HFFc6 (cell line): ENCODE data around the gene TH. TPM values are rescaled to one million over a fixed set of nuclear protein-coding genes. Genes with fewer than 3 reads are reported as not detected.

Source experiments
- DNase-seq: peaks from one replicate; pipeline ENCODE4 v3.0.0-alpha.2; 2018
- H3K27ac Mint-ChIP-seq: 2 replicates; pipeline ENCODE4 v1.8.0; 2020; ENCODE audit warnings: mild to moderate bottlenecking, mixed read lengths
- H3K27me3 Mint-ChIP-seq: 2 replicates; pipeline ENCODE4 v1.8.0; 2021; ENCODE audit warnings: mild to moderate bottlenecking, moderate library complexity, mixed read lengths; ENCODE audit not compliant: insufficient read depth
- H3K36me3 Mint-ChIP-seq: 2 replicates; pipeline ENCODE4 v1.8.0; 2021; ENCODE audit warnings: low read depth, mixed read lengths
- H3K4me1 Mint-ChIP-seq: 2 replicates; pipeline ENCODE4 v1.8.0; 2020; ENCODE audit warnings: low read depth, mixed read lengths
- H3K4me3 Mint-ChIP-seq: 2 replicates; pipeline ENCODE4 v1.8.0; 2020; ENCODE audit warnings: mild to moderate bottlenecking, moderate library complexity, mixed read lengths
- H3K9me3 Mint-ChIP-seq: 2 replicates; pipeline ENCODE4 v1.8.0; 2020; ENCODE audit warnings: mild to moderate bottlenecking, mixed read lengths
- total RNA-seq, 6 experiments: library from RNA; stranded (reverse); fragmentation: NEBNext Ultra II Directional; extraction: Animal tissue kit (Norgen Biotek cat#: 25700); gene quantifications; 2 replicates in 1 of 6; 3 replicates in 5 of 6; pipeline ENCODE4 v1.2.3, GENCODE V29; 2021
- TF ChIP-seq, protein P1 (sequence below): fragments of 200-600 bp; sonication (generic); IDR thresholded peaks from 2 replicates; pipeline ENCODE4 v1.5.0; 2021; ENCODE audit warnings: antibody characterized with exemption, mild to moderate bottlenecking

TH gene
- total RNA-seq, 6 experiments from 2014 or later = not detected

DNA sequence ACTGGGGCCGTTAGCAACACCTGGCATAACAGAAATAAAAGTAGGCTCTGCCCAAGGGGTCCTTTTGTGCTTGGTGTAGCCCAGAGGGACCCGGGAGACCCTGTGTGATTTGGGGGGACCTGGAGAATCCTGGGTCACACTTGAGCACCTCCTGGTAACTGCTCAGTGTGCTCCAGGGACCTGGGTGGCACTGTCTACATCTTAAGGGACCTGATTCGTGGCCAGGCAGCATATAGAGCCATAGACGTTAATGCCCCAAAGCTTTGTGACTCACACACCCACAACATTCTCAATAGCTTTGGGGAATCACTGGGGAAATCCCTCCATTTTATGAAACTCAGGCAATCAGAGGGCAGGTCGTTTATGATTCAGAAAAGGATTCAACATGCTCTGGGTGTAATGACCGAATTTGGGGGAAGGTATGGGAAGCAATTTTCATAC is 28.8 kb downstream of the TH start:
- H3K4me1 Mint-ChIP-seq = peaks cover 15% of the 10 kb centered on the region
- no peaks in the 10 kb centered on the region for H3K9me3 Mint-ChIP-seq
- peak; percentile 30 for DNase-seq
- no peak overlapping the region for H3K27ac Mint-ChIP-seq
- peaks cover 49% of the 10 kb centered on the region for H3K27me3 Mint-ChIP-seq
- no peaks in the 10 kb centered on the region for H3K36me3 Mint-ChIP-seq
- no peak overlapping the region for H3K4me3 Mint-ChIP-seq
- TF ChIP-seq, protein P1, sequence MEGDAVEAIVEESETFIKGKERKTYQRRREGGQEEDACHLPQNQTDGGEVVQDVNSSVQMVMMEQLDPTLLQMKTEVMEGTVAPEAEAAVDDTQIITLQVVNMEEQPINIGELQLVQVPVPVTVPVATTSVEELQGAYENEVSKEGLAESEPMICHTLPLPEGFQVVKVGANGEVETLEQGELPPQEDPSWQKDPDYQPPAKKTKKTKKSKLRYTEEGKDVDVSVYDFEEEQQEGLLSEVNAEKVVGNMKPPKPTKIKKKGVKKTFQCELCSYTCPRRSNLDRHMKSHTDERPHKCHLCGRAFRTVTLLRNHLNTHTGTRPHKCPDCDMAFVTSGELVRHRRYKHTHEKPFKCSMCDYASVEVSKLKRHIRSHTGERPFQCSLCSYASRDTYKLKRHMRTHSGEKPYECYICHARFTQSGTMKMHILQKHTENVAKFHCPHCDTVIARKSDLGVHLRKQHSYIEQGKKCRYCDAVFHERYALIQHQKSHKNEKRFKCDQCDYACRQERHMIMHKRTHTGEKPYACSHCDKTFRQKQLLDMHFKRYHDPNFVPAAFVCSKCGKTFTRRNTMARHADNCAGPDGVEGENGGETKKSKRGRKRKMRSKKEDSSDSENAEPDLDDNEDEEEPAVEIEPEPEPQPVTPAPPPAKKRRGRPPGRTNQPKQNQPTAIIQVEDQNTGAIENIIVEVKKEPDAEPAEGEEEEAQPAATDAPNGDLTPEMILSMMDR = no peak

DNA sequence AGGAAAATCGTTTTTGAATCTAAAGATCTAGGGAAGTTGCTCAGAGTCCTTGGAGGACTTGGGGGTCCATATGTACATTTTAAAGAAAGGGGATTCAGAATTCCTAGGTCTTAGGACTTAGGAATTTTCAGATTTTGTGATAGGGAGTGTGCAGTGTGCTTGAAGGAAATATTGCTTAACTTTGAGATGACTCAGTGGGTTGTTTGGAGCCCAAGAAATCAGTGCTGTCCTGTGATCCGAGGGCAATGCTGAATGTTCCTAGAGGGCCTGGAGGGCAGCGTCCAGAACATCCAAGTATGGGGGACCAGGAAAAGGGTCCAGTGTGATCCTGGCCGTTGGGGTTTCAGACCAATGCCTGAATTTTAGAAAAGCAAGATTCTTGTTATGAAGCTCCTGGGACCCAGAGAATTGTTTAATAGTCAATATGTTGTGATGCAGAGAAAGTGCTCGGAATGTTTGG is 29.3 kb downstream of the TH start:
- H3K4me1 Mint-ChIP-seq = peaks cover 15% of the 10 kb centered on the region
- no peak overlapping the region for H3K4me3 Mint-ChIP-seq
- no peaks in the 10 kb centered on the region for H3K36me3 Mint-ChIP-seq
- H3K27ac Mint-ChIP-seq = no peak overlapping the region
- peaks cover 53% of the 10 kb centered on the region for H3K27me3 Mint-ChIP-seq
- peak; percentile 13 for DNase-seq
- H3K9me3 Mint-ChIP-seq = no peaks in the 10 kb centered on the region
- TF ChIP-seq, protein P1 = no peak

DNA sequence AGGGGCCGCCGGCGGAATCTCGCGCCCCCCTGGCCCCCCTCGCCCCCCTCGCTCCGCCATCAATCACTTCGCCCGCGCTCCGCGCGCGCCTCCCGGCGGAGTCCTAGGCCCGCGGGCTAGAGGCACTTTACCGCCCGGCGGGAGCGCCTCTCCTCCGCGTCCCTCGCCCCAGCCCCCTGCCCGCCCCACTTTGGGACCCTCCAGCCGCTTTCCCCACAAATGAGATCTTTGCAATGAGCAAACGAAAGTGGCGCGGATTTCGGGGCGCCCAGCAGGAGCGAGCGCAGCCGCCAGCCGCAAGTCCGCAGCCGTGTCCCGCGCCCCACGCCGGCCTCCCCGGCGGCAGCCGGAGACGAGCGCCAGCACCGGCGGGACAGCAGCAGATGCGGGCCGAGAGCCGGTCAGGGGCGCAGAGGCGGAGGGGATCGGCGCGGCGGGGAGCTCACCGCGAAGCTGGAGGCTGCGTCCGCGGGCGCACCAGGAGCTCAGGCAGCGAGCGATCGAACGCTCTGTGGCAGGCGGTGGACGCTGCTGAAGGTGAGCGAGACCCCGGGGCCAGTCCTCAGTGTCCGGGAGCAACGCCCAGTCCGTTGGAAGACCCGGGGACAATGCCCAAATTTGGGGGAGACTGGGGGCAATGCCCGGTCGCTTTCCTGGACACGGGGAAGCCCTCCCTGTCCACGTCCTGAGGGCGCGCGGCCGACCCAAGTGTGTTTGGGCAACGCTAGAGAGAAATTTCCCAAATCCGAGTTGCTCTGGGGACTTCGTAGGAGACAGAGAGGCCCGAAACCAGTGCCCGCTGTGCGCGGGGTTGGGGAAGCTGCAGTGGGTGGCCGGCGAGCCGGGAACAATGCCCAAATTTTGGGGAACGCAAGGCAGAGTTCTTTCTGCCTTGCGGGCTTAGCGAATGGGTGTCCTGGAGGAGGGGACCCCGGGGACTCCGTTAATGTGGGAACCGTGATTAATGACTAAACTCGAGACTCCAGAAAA is 30.9 kb downstream of the TH start:
- H3K4me3 Mint-ChIP-seq = no peak overlapping the region
- no peak overlapping the region for H3K27ac Mint-ChIP-seq
- no peaks in the 10 kb centered on the region for H3K36me3 Mint-ChIP-seq
- TF ChIP-seq, protein P1 = no peak
- peaks cover 56% of the 10 kb centered on the region for H3K27me3 Mint-ChIP-seq
- no peak for DNase-seq
- H3K9me3 Mint-ChIP-seq = no peaks in the 10 kb centered on the region
- H3K4me1 Mint-ChIP-seq = peaks cover 15% of the 10 kb centered on the region

DNA sequence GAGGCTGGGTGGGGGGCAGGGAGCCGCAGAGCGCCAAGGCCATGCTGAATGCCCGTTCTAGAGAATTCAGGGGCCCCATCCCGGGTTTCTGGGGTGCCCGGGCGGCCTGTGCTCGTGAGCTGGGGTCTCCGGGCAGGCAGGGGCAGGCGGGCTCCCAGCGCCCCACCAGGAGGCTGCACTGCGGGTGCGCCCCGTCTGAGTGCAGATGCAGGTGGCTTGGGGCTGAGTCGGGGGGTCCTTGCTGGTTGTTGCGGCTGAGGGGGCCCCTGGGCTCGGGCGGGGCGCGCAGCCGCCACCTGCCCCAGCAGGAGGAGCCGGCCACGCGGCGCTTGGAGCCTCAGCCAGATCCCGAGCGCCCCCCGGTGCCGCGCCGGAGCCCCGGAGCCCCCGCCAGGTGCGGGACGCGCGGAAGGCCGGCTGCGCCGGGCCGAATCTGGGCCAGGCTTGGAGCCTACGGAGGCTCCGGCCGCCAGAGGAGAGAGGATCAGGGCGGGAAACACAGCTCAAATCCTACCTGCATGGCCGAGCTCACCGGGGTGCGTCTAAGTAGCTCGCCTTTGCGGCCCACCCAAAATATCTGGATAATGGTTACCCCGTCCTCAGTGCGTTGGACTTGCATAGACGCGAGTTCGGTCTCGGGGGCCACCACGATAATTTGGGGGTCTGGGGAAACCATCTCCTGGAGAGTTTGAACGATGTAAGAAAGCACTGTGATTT is 31.8 kb downstream of the TH start:
- Mint-ChIP-seq H3K36me3 (no peaks in the 10 kb centered on the region), H3K27me3 (peaks cover 50% of the 10 kb centered on the region), H3K4me3 (no peak overlapping the region), H3K4me1 (peaks cover 15% of the 10 kb centered on the region), H3K27ac (no peak overlapping the region), H3K9me3 (no peaks in the 10 kb centered on the region)
- TF ChIP-seq, protein P1 = no peak
- DNase-seq = no peak

DNA sequence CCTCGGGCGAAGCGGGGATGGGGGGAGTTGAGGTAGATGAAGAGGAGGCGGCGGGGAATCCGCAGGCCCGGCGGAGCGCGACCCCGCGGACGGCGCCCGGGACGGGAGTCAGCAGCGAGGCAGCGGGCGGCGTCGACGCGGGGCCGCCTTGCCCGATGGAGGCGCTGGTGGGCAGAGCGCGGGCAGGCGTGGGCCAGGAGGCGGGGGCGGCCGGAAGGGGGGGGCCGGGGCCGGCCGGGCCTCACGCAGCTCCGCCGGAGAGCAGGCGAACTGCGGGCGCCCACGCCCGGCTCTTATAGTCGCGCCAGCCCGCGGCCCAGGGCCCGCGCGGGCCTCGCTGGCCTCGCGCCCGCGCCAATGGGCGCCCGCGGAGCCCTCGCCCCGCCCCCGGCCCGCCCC is 32.5 kb downstream of the TH start, which contains the start of gene IGF2:
Gene IGF2 (minus strand): TSS at position 267 of the 399 bp plus-strand sequence. CDS start 3,866 bp downstream, outside the sequence.
- H3K4me1 Mint-ChIP-seq = peaks cover 15% of the 10 kb centered on the region
- H3K4me3 Mint-ChIP-seq = peak within 1 kb of the TSS; percentile 62; the same call in 1 of the 2 replicates
- H3K27ac Mint-ChIP-seq = no peak within 1 kb of the TSS
- no peak for DNase-seq
- TF ChIP-seq, protein P1 = no peak
- peaks cover 48% of the 10 kb centered on the region for H3K27me3 Mint-ChIP-seq
- no peaks in the 10 kb centered on the region for H3K36me3 Mint-ChIP-seq
- H3K9me3 Mint-ChIP-seq = no peaks in the 10 kb centered on the region
